LNCaP clone FGC (cell line): ENCODE data around the gene TBC1D12.

Experiments
- DNase-seq: peaks from one replicate; pipeline ENCODE4 v3.0.0-alpha.2; 2011; ENCODE audit warnings: low read depth
- H3K4me3 ChIP-seq: 2 replicates; pipeline ENCODE4 v1.5.1; 2011; ENCODE audit warnings: mild to moderate bottlenecking, low read depth, low read length, control low read depth
- CTCF ChIP-seq: IDR thresholded peaks from 2 replicates; pipeline ENCODE4 v1.5.1; 2012; ENCODE audit warnings: mild to moderate bottlenecking; ENCODE audit not compliant: control insufficient read depth, insufficient read depth; ENCODE audit errors: extremely low read depth

The TBC1D12 gene

GRCh38 chr10:94571081-94571480, 168.7 kb downstream of the TBC1D12 start:
- TF ChIP-seq CTCF, result no peak
- no peak for DNase-seq
- no peak overlapping the region for H3K4me3 ChIP-seq

GRCh38 chr10:94571528-94571927, 169.2 kb downstream of the TBC1D12 start:
- no peak overlapping the region for H3K4me3 ChIP-seq
- no peak for TF ChIP-seq CTCF
- DNase-seq, result peak; percentile 6

GRCh38 chr10:94578790-94579189, 176.4 kb downstream of the TBC1D12 start:
- no peak for TF ChIP-seq CTCF

GRCh38 chr10:94583124-94583523, 180.8 kb downstream of the TBC1D12 start:
- no peak for DNase-seq
- H3K4me3 ChIP-seq, result no peak overlapping the region
- TF ChIP-seq CTCF, result no peak

More at GRCh38 chr10:94578790-94579189, 176.4 kb downstream of the TBC1D12 start:
- DNase-seq, result no peak
- H3K4me3 ChIP-seq, result no peak overlapping the region
